Measurements from ENCODE around the gene LILRA6. TPM values are rescaled to one million over a fixed set of nuclear protein-coding genes. Genes with fewer than 3 reads are reported as not detected.

LILRA6 gene
- total and polyA plus RNA-seq, 2 of the 13 experiments (the other 11 are each of a cell fraction or from before 2014, with no cell fraction given): not detected

- TF ChIP-seq SNAPC4 (CRISPR knock-in tag; IDR thresholded peaks at IDR 0.05) (no peak), ZNF775 (CRISPR knock-in tag; IDR thresholded peaks at IDR 0.05; ENCODE audit: borderline replicate concordance) (no peak), ZBTB10 (CRISPR knock-in tag; IDR thresholded peaks at IDR 0.05; ENCODE audit: borderline replicate concordance) (no peak), MAFF (IDR thresholded peaks at IDR 0.05; ENCODE audit: low read depth, low read length) (no peak), KLF15 (CRISPR knock-in tag; IDR thresholded peaks at IDR 0.05; ENCODE audit: borderline replicate concordance) (no peak), ZNF552 (CRISPR knock-in tag; IDR thresholded peaks at IDR 0.05; ENCODE audit: borderline replicate concordance) (no peak), PPARG (CRISPR knock-in tag; conservative IDR thresholded peaks at IDR 0.05) (no peak), CHCHD3 (CRISPR knock-in tag; IDR thresholded peaks at IDR 0.05) (no peak), PAXIP1 (CRISPR knock-in tag; conservative IDR thresholded peaks at IDR 0.05) (no peak), NR3C1 (CRISPR knock-in tag; IDR thresholded peaks at IDR 0.05) (no peak), ELK4 (CRISPR knock-in tag; IDR thresholded peaks at IDR 0.05; ENCODE audit: borderline replicate concordance) (no peak), TIGD3 (CRISPR knock-in tag; IDR thresholded peaks at IDR 0.05; ENCODE audit: borderline replicate concordance) (no peak)
These were observed 36.9 kb upstream of the LILRA6 start (continued) for GRCh38 chr19:54279406-54279962.

Measured in HepG2 (cell line).